ENCODE measurements around the gene UBR2.

DNA sequence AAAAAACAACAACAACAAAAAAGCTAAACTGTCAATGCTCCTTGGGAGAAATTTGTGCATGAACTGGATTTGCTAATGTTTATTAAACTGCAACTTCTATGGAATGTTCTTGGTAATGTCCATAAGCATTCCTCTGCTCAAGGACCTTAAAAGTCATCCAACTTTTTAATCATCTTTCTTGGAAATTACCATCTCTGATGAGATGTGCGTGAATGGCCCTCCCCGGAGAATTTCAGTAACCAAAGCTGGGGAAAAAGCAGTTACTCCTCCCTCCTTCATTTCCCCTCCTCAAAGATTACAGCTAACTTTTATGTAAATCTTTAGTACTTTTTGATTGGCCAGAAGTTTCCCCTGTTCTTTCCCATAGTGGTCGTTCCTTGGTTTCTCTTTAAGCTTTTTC lies 176.9 kb downstream of the UBR2 start:
- TF ChIP-seq MAX (IDR thresholded peaks at IDR 0.05) (no peak), EP300 (IDR thresholded peaks at IDR 0.05; ENCODE audit: borderline replicate concordance) (no peak), TAF1 (IDR thresholded peaks at IDR 0.05; ENCODE audit: low read depth) (no peak), FOXM1 (IDR thresholded peaks at IDR 0.05; ENCODE audit: borderline replicate concordance, low read depth) (no peak), EGR1 (IDR thresholded peaks at IDR 0.05) (no peak), NFIC (IDR thresholded peaks at IDR 0.05) (no peak)
- TF ChIP-seq, protein P1, sequence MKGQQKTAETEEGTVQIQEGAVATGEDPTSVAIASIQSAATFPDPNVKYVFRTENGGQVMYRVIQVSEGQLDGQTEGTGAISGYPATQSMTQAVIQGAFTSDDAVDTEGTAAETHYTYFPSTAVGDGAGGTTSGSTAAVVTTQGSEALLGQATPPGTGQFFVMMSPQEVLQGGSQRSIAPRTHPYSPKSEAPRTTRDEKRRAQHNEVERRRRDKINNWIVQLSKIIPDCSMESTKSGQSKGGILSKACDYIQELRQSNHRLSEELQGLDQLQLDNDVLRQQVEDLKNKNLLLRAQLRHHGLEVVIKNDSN (IDR thresholded peaks at IDR 0.05), result no peak
